ENCODE results near the gene CGRRF1.

DNA sequence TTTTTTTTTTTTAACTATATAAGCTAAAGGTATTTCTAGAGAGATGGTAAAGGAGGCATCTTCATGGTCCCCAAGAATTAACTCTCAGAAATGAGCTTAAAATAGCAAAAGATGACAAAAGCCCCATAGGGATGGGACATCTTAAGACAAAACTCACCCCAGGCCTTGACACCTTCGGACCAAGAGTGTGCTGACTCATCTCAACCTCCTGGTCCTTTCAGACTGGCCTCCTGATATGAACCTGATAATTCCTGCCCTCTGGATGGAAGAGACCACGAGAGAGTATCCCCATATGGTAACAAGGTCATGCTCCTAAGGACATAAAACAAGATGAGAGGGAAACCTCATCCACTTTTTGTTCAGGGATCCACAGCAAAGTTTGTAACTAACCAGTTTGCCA, 12.5 kb upstream of the CGRRF1 start:
- TF ChIP-seq, protein P1, sequence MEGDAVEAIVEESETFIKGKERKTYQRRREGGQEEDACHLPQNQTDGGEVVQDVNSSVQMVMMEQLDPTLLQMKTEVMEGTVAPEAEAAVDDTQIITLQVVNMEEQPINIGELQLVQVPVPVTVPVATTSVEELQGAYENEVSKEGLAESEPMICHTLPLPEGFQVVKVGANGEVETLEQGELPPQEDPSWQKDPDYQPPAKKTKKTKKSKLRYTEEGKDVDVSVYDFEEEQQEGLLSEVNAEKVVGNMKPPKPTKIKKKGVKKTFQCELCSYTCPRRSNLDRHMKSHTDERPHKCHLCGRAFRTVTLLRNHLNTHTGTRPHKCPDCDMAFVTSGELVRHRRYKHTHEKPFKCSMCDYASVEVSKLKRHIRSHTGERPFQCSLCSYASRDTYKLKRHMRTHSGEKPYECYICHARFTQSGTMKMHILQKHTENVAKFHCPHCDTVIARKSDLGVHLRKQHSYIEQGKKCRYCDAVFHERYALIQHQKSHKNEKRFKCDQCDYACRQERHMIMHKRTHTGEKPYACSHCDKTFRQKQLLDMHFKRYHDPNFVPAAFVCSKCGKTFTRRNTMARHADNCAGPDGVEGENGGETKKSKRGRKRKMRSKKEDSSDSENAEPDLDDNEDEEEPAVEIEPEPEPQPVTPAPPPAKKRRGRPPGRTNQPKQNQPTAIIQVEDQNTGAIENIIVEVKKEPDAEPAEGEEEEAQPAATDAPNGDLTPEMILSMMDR (IDR thresholded peaks at IDR 0.05), result no peak
- no peak for TF ChIP-seq POLR2A (IDR thresholded peaks at IDR 0.05)
